IPS DF 6.9 (cell line): Measurements from ENCODE around the gene RPH3AL.
"Not testable (repeated sequence)": the region's sequence is repeated elsewhere in the genome, so short reads cannot be mapped to it uniquely, and the experiment has no call there.

Experiments
- DNase-seq: peaks from one replicate; pipeline ENCODE4 v3.0.0-alpha.2; 2013; ENCODE audit warnings: low read depth, low spot score
- H3K27ac ChIP-seq: one replicate; pipeline ENCODE4 v1.5.1; 2013; ENCODE audit warnings: low read length, control low read depth
- H3K27me3 ChIP-seq: 2 replicates; pipeline ENCODE4 v1.6.1; 2013; ENCODE audit warnings: mild to moderate bottlenecking, low read length; ENCODE audit not compliant: control insufficient read depth, insufficient read depth
- H3K36me3 ChIP-seq: 2 replicates; pipeline ENCODE4 v1.6.1; 2013; ENCODE audit warnings: low read length; ENCODE audit not compliant: control insufficient read depth, insufficient read depth
- H3K4me1 ChIP-seq: 2 replicates; pipeline ENCODE4 v1.6.1; 2013; ENCODE audit warnings: low read length; ENCODE audit not compliant: control insufficient read depth, insufficient read depth
- H3K4me3 ChIP-seq: 2 replicates; pipeline ENCODE4 v1.5.1; 2013; ENCODE audit warnings: mild to moderate bottlenecking, low read length
- H3K9me3 ChIP-seq: 2 replicates; pipeline ENCODE4 v1.6.1; 2013; ENCODE audit warnings: low read length, inconsistent platforms; ENCODE audit not compliant: control insufficient read depth, insufficient read depth
- WGBS: extraction: QIAGEN DNeasy Blood & Tissue Kit; methylation state at CpG from one replicate; pipeline ENCODE4 v1.1.7; 2013; ENCODE audit warnings: mixed read lengths, missing lambda C conversion rate; ENCODE audit not compliant: insufficient read length, insufficient coverage; 5-methylcytosine and 5-hydroxymethylcytosine counted together

RPH3AL gene

GRCh38 chr17:206484-206883, 146.1 kb downstream of the RPH3AL start:
- not testable (repeated sequence) for H3K27ac ChIP-seq, H3K36me3 ChIP-seq, H3K4me3 ChIP-seq, H3K9me3 ChIP-seq, H3K27me3 ChIP-seq, H3K4me1 ChIP-seq, DNase-seq
- no CpG with 5 or more reads among the region's 27 CpGs for WGBS

- no peaks in the 10 kb centered on the region for H3K27me3 ChIP-seq
- H3K4me1 ChIP-seq = no peaks in the 10 kb centered on the region
- H3K36me3 ChIP-seq = no peaks in the 10 kb centered on the region
- H3K9me3 ChIP-seq = no peaks in the 10 kb centered on the region
- H3K4me3 ChIP-seq = no peak overlapping the region
- no peak for DNase-seq
- no CpG with 5 or more reads among the region's 6 CpGs for WGBS
- no peak overlapping the region for H3K27ac ChIP-seq
These were observed 146.8 kb downstream of the RPH3AL start for GRCh38 chr17:205817-206216.

- Histone ChIP-seq H3K9me3 (no peaks in the 10 kb centered on the region), H3K27me3 (no peaks in the 10 kb centered on the region), H3K36me3 (no peaks in the 10 kb centered on the region), H3K4me3 (no peak overlapping the region), H3K4me1 (no peaks in the 10 kb centered on the region), H3K27ac (no peak overlapping the region)
- DNase-seq = no peak
- WGBS = no CpG with 5 or more reads among the region's 10 CpGs
These were observed 147.4 kb downstream of the RPH3AL start for GRCh38 chr17:205148-205669.

- Histone ChIP-seq H3K4me3 (no peak overlapping the region), H3K27ac (no peak overlapping the region), H3K9me3 (no peaks in the 10 kb centered on the region), H3K36me3 (no peaks in the 10 kb centered on the region), H3K27me3 (no peaks in the 10 kb centered on the region), H3K4me1 (no peaks in the 10 kb centered on the region)
- 100% methylated on average over 1 of the region's 11 CpGs for WGBS
- DNase-seq = no peak
These were observed 148.0 kb downstream of the RPH3AL start for GRCh38 chr17:204427-205147.

- Histone ChIP-seq H3K27me3 (no peaks in the 10 kb centered on the region), H3K4me3 (no peak overlapping the region), H3K9me3 (no peaks in the 10 kb centered on the region), H3K27ac (no peak overlapping the region), H3K36me3 (no peaks in the 10 kb centered on the region), H3K4me1 (no peaks in the 10 kb centered on the region)
- DNase-seq = no peak
- WGBS = no CpG with 5 or more reads among the region's 23 CpGs
These were observed 150.1 kb downstream of the RPH3AL start for GRCh38 chr17:202501-202951.

- not testable (repeated sequence) for DNase-seq
These were observed 150.9 kb downstream of the RPH3AL start for GRCh38 chr17:201736-202135.

GRCh38 chr17:201257-201656, 151.3 kb downstream of the RPH3AL start:
- H3K4me3 ChIP-seq, H3K27ac ChIP-seq, H3K4me1 ChIP-seq, DNase-seq, H3K9me3 ChIP-seq, H3K36me3 ChIP-seq, H3K27me3 ChIP-seq: not testable (repeated sequence)
- no CpG with 5 or more reads among the region's 16 CpGs for WGBS

More at GRCh38 chr17:201736-202135, 150.9 kb downstream of the RPH3AL start:
- not testable (repeated sequence) for H3K9me3 ChIP-seq, H3K27me3 ChIP-seq, H3K36me3 ChIP-seq, H3K4me1 ChIP-seq, H3K4me3 ChIP-seq, H3K27ac ChIP-seq
- WGBS = no CpG with 5 or more reads among the region's 13 CpGs

- Histone ChIP-seq H3K9me3 (no peaks in the 10 kb centered on the region), H3K4me1 (no peaks in the 10 kb centered on the region), H3K27me3 (no peaks in the 10 kb centered on the region), H3K4me3 (no peak overlapping the region), H3K36me3 (no peaks in the 10 kb centered on the region), H3K27ac (no peak overlapping the region)
- no peak for DNase-seq
- WGBS = no CpG with 5 or more reads among the region's 10 CpGs
These were observed 152.0 kb downstream of the RPH3AL start for GRCh38 chr17:200586-200985.

- Histone ChIP-seq H3K4me1 (no peaks in the 10 kb centered on the region), H3K27me3 (no peaks in the 10 kb centered on the region), H3K9me3 (no peaks in the 10 kb centered on the region), H3K36me3 (no peaks in the 10 kb centered on the region), H3K4me3 (no peak overlapping the region), H3K27ac (no peak overlapping the region)
- DNase-seq = no peak
- no CpG with 5 or more reads among the region's 14 CpGs for WGBS
These were observed 152.6 kb downstream of the RPH3AL start for GRCh38 chr17:199806-200545.

GRCh38 chr17:199191-199604, 153.4 kb downstream of the RPH3AL start:
- H3K4me3 ChIP-seq = no peak overlapping the region
- H3K9me3 ChIP-seq = no peaks in the 10 kb centered on the region
- DNase-seq = no peak
- no peaks in the 10 kb centered on the region for H3K4me1 ChIP-seq
- WGBS = no CpG with 5 or more reads among the region's 8 CpGs
- H3K27me3 ChIP-seq = no peaks in the 10 kb centered on the region
- no peak overlapping the region for H3K27ac ChIP-seq
- no peaks in the 10 kb centered on the region for H3K36me3 ChIP-seq
